HEK293 (cell line): ENCODE measurements around the gene PPT2.

ENCODE experiments used
- CTCF ChIA-PET: fragments of 350-600 bp; formaldehyde crosslinking; extraction: SDS; loops from one replicate; lab custom pipeline; 2021; ENCODE audit warnings: antibody characterized with exemption; lab: Yijun Ruan, JAX
- POLR2A ChIA-PET: fragments of 300-600 bp; formaldehyde crosslinking; extraction: SDS; loops from one replicate; lab custom pipeline; 2020; ENCODE audit warnings: antibody characterized with exemption, inconsistent platforms; lab: Yijun Ruan, JAX
- H3K27ac ChIP-seq: fragments of 200-500 bp; sonication (Bioruptor generic); 2 replicates; pipeline ENCODE4 v1.5.1; 2014; ENCODE audit warnings: low read depth, low read length, control low read depth, inconsistent platforms; ENCODE audit errors: extremely low read depth
- H3K36me3 ChIP-seq, 2 experiments: fragments of 200-500 bp in 1 of 2; sonication (Bioruptor generic) in 1 of 2; 1 replicate in 1 of 2; 2 replicates in 1 of 2; pipeline ENCODE4 v1.5.1; 2014 to 2017; ENCODE audit warnings: inconsistent platforms in 2 of 2, low read length in 2 of 2; ENCODE audit not compliant: control insufficient read depth in 2 of 2, insufficient read depth in 1 of 2
- H3K4me1 ChIP-seq: fragments of 200-500 bp; sonication (Bioruptor generic); 2 replicates; pipeline ENCODE4 v1.5.1; 2014; ENCODE audit warnings: mild to moderate bottlenecking, low read length, inconsistent platforms; ENCODE audit not compliant: control insufficient read depth, insufficient read depth
- H3K4me3 ChIP-seq: 2 replicates; pipeline ENCODE4 v1.5.1; 2011; ENCODE audit warnings: low read depth, mild to moderate bottlenecking, control low read depth, low read length, moderate library complexity
- H3K9me3 ChIP-seq: fragments of 200-500 bp; sonication (Bioruptor generic); 2 replicates; pipeline ENCODE4 v1.5.1; 2014; ENCODE audit warnings: low read depth, low read length, inconsistent platforms; ENCODE audit not compliant: control insufficient read depth, insufficient read depth
- GLI4 ChIP-seq: fragments of 450-650 bp; formaldehyde crosslinking; IDR thresholded peaks from 2 replicates; pipeline ENCODE4 v1.5.1; 2016; ENCODE audit warnings: missing biosample characterization, missing genetic modification characterization
- HIC1 ChIP-seq: fragments of 450-650 bp; formaldehyde crosslinking; IDR thresholded peaks from 2 replicates; pipeline ENCODE4 v1.5.1; 2016; ENCODE audit warnings: missing biosample characterization, missing genetic modification characterization
- MEIS1 ChIP-seq: sonication (generic); formaldehyde crosslinking; IDR thresholded peaks from 2 replicates; pipeline ENCODE4 v1.8.1; 2022; ENCODE audit warnings: missing genetic modification reagents, mild to moderate bottlenecking, borderline replicate concordance
- PRDM1 ChIP-seq: fragments of 450-650 bp; formaldehyde crosslinking; IDR thresholded peaks from 2 replicates; pipeline ENCODE4; 2016; ENCODE audit warnings: missing biosample characterization, missing genetic modification characterization
- REST ChIP-seq: fragments of 450-650 bp; formaldehyde crosslinking; IDR thresholded peaks from 2 replicates; pipeline ENCODE4 v1.5.1; 2016; ENCODE audit warnings: missing biosample characterization, missing genetic modification characterization
- WT1 ChIP-seq: fragments of 450-650 bp; formaldehyde crosslinking; IDR thresholded peaks from 2 replicates; pipeline ENCODE4 v1.5.1; 2016; ENCODE audit warnings: missing biosample characterization, missing genetic modification characterization
- ZBTB20 ChIP-seq: fragments of 450-650 bp; formaldehyde crosslinking; IDR thresholded peaks from 2 replicates; pipeline ENCODE4 v1.5.1; 2016; ENCODE audit warnings: missing biosample characterization, missing genetic modification characterization
- ZBTB7A ChIP-seq: fragments of 450-650 bp; formaldehyde crosslinking; IDR thresholded peaks from 2 replicates; pipeline ENCODE4 v1.5.1; 2016; ENCODE audit warnings: low read depth, missing biosample characterization, missing genetic modification characterization
- ZNF121 ChIP-seq: fragments of 450-650 bp; formaldehyde crosslinking; IDR thresholded peaks from 2 replicates; pipeline ENCODE4 v1.5.1; 2016; ENCODE audit warnings: missing biosample characterization, missing genetic modification characterization
- ZNF2 ChIP-seq: fragments of 450-650 bp; formaldehyde crosslinking; IDR thresholded peaks from 2 replicates; pipeline ENCODE4 v1.5.1; 2016; ENCODE audit warnings: missing biosample characterization, missing genetic modification characterization
- ZNF324 ChIP-seq: fragments of 450-650 bp; formaldehyde crosslinking; IDR thresholded peaks from 2 replicates; pipeline ENCODE4 v1.5.1; 2016; ENCODE audit warnings: missing biosample characterization, missing genetic modification characterization
- ZNF585B ChIP-seq: fragments of 450-650 bp; formaldehyde crosslinking; IDR thresholded peaks from 2 replicates; pipeline ENCODE4 v1.5.1; 2016; ENCODE audit warnings: missing biosample characterization, missing genetic modification characterization
- ZNF624 ChIP-seq: fragments of 450-650 bp; formaldehyde crosslinking; IDR thresholded peaks from 2 replicates; pipeline ENCODE4 v1.5.1; 2017; ENCODE audit warnings: missing biosample characterization, missing genetic modification characterization
- ZNF670 ChIP-seq: fragments of 450-650 bp; formaldehyde crosslinking; IDR thresholded peaks from 2 replicates; pipeline ENCODE4 v1.5.1; 2016; ENCODE audit warnings: missing biosample characterization, missing genetic modification characterization, low read depth
- ZNF677 ChIP-seq: fragments of 450-650 bp; IDR thresholded peaks from 2 replicates; pipeline ENCODE4 v1.5.0; 2018; ENCODE audit warnings: missing biosample characterization, mild to moderate bottlenecking, missing genetic modification characterization, moderate library complexity
- ZNF692 ChIP-seq: fragments of 450-650 bp; formaldehyde crosslinking; IDR thresholded peaks from 2 replicates; pipeline ENCODE4 v1.5.1; 2016; ENCODE audit warnings: missing biosample characterization, missing genetic modification characterization
- ZNF76 ChIP-seq: fragments of 450-650 bp; formaldehyde crosslinking; IDR thresholded peaks from 2 replicates; pipeline ENCODE4; 2016; ENCODE audit warnings: low read depth, missing biosample characterization, missing genetic modification characterization, borderline replicate concordance
- ZNF785 ChIP-seq: fragments of 450-650 bp; formaldehyde crosslinking; IDR thresholded peaks from 2 replicates; pipeline ENCODE4 v1.5.1; 2016; ENCODE audit warnings: missing biosample characterization, missing genetic modification characterization
- ZSCAN5A ChIP-seq: fragments of 450-650 bp; formaldehyde crosslinking; IDR thresholded peaks from 2 replicates; pipeline ENCODE4 v1.5.1; 2016; ENCODE audit warnings: missing biosample characterization, missing genetic modification characterization
- TF ChIP-seq, protein P1 (sequence below): fragments of 450-650 bp; formaldehyde crosslinking; IDR thresholded peaks from 2 replicates; pipeline ENCODE4 v1.5.1; 2017; ENCODE audit warnings: missing biosample characterization, missing genetic modification characterization
- TF ChIP-seq, protein P2 (sequence below): fragments of 450-650 bp; formaldehyde crosslinking; IDR thresholded peaks from 2 replicates; pipeline ENCODE4 v1.5.1; 2016; ENCODE audit warnings: missing biosample characterization, missing genetic modification characterization

PPT2 gene

DNA sequence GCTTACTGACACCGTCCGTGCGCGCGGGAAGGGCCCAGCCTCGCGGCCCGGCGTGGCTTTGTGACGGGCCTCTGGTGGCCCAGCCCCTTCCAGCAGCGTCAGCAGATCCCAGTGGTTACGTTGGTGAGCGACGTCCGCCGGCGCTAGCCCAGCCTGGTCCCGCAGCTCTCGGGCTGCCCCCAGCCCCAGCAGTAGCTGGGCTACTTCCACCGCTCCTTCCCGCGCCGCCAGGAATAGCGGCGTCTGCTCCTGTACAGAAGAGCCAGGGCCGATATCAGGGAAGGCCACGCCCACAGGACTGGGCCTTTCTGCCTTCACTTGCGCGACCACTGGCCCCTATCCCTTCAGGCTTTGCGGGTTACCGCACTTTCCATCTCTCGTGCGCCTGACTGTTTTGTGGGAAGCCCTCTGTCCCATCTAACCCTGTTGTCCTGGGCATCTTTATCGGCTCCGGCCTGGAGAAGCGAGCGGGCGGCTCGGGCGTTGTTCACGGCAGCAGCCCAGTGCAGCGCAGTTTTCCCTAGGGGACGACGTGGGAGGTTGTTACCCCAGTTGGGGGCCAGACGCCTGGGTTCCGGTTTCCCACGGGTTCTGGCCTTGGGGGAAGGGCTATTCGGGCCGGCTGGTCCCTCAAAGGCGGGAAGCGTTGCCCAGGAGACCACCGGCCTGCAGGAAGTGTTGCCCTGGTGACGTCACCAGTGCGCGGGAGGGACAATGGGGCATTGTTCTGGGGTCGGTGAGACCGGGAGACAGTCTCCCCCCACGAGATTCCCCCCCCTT is 42.2 kb downstream of the PPT2 start:
- Histone ChIP-seq H3K4me1 (peaks cover 4% of the 10 kb centered on the region), H3K36me3 (no peaks in the 10 kb centered on the region), H3K27ac (peak overlapping the region; percentile 97), H3K9me3 (no peaks in the 10 kb centered on the region), H3K4me3 (peak overlapping the region; percentile 72)
- ChIA-PET POLR2A (interaction anchor here (0.6 to 2.3 kb wide), 21 partner anchors 9 to 775 kb away, joined by 3 to 28 read pairs (median 6); partner anchors contain the start of genes AGPAT1, ATF6B, DXO and FKBPL), CTCF (interaction anchor here (0.5 to 2.2 kb wide), 21 partner anchors 8 to 441 kb away, joined by 3 to 25 read pairs (median 5); partner anchors contain the start of genes ATF6B and HLA-DQA1)
- TF ChIP-seq ZBTB7A (tag by site-specific recombination) (peak; percentile 69; the same call in 1 of the 2 replicates), GLI4 (tag by site-specific recombination) (0 out of 2 replicates have a peak, but pooled peaks have one; percentile 44), REST (tag by site-specific recombination) (peak; percentile 33), WT1 (tag by site-specific recombination) (peak; percentile 68), PRDM1 (tag by site-specific recombination) (no peak), HIC1 (tag by site-specific recombination) (peak; percentile 52), ZNF324 (tag by site-specific recombination) (peak; percentile 65), ZNF76 (tag by site-specific recombination) (peak; percentile 93), ZNF670 (no peak), ZBTB20 (tag by site-specific recombination) (peak; percentile 50; the same call in 1 of the 2 replicates), ZNF692 (tag by site-specific recombination) (peak; percentile 71), ZNF121 (tag by site-specific recombination) (peak; percentile 10; the same call in 1 of the 2 replicates), ZNF585B (tag by site-specific recombination) (no peak), ZNF624 (0 out of 2 replicates have a peak, but pooled peaks have one; percentile 39), ZNF677 (tag by site-specific recombination) (no peak), ZNF2 (tag by site-specific recombination) (peak; percentile 94), MEIS1 (CRISPR knock-in tag) (no peak), ZSCAN5A (tag by site-specific recombination) (peak; percentile 79; the same call in 1 of the 2 replicates), ZNF785 (tag by site-specific recombination) (no peak; the same call in 1 of the 2 replicates)
- TF ChIP-seq, protein P1, sequence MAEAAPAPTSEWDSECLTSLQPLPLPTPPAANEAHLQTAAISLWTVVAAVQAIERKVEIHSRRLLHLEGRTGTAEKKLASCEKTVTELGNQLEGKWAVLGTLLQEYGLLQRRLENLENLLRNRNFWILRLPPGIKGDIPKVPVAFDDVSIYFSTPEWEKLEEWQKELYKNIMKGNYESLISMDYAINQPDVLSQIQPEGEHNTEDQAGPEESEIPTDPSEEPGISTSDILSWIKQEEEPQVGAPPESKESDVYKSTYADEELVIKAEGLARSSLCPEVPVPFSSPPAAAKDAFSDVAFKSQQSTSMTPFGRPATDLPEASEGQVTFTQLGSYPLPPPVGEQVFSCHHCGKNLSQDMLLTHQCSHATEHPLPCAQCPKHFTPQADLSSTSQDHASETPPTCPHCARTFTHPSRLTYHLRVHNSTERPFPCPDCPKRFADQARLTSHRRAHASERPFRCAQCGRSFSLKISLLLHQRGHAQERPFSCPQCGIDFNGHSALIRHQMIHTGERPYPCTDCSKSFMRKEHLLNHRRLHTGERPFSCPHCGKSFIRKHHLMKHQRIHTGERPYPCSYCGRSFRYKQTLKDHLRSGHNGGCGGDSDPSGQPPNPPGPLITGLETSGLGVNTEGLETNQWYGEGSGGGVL (tag by site-specific recombination): peak; percentile 93
- TF ChIP-seq, protein P2, sequence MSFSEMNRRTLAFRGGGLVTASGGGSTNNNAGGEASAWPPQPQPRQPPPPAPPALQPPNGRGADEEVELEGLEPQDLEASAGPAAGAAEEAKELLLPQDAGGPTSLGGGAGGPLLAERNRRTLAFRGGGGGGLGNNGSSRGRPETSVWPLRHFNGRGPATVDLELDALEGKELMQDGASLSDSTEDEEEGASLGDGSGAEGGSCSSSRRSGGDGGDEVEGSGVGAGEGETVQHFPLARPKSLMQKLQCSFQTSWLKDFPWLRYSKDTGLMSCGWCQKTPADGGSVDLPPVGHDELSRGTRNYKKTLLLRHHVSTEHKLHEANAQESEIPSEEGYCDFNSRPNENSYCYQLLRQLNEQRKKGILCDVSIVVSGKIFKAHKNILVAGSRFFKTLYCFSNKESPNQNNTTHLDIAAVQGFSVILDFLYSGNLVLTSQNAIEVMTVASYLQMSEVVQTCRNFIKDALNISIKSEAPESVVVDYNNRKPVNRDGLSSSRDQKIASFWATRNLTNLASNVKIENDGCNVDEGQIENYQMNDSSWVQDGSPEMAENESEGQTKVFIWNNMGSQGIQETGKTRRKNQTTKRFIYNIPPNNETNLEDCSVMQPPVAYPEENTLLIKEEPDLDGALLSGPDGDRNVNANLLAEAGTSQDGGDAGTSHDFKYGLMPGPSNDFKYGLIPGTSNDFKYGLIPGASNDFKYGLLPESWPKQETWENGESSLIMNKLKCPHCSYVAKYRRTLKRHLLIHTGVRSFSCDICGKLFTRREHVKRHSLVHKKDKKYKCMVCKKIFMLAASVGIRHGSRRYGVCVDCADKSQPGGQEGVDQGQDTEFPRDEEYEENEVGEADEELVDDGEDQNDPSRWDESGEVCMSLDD (tag by site-specific recombination): peak; percentile 65; the same call in 1 of the 2 replicates
